GM10266 (cell line): ENCODE data around the gene THOC7.

Experiments used
- DNase-seq: peaks from one replicate; pipeline ENCODE4 v3.0.0; 2012; ENCODE audit errors: extremely low spot score
- TF ChIP-seq, protein P1 (sequence below): IDR thresholded peaks from 2 replicates; pipeline ENCODE4 v1.5.1; 2012; ENCODE audit warnings: mild to moderate bottlenecking, low read depth; ENCODE audit not compliant: control insufficient read depth, insufficient read depth; ENCODE audit errors: missing control alignments

Gene THOC7

GRCh38 chr3:63817225-63817624 is 46.4 kb downstream of the THOC7 start:
- no peak for DNase-seq
- TF ChIP-seq, protein P1, sequence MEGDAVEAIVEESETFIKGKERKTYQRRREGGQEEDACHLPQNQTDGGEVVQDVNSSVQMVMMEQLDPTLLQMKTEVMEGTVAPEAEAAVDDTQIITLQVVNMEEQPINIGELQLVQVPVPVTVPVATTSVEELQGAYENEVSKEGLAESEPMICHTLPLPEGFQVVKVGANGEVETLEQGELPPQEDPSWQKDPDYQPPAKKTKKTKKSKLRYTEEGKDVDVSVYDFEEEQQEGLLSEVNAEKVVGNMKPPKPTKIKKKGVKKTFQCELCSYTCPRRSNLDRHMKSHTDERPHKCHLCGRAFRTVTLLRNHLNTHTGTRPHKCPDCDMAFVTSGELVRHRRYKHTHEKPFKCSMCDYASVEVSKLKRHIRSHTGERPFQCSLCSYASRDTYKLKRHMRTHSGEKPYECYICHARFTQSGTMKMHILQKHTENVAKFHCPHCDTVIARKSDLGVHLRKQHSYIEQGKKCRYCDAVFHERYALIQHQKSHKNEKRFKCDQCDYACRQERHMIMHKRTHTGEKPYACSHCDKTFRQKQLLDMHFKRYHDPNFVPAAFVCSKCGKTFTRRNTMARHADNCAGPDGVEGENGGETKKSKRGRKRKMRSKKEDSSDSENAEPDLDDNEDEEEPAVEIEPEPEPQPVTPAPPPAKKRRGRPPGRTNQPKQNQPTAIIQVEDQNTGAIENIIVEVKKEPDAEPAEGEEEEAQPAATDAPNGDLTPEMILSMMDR = no peak

DNA sequence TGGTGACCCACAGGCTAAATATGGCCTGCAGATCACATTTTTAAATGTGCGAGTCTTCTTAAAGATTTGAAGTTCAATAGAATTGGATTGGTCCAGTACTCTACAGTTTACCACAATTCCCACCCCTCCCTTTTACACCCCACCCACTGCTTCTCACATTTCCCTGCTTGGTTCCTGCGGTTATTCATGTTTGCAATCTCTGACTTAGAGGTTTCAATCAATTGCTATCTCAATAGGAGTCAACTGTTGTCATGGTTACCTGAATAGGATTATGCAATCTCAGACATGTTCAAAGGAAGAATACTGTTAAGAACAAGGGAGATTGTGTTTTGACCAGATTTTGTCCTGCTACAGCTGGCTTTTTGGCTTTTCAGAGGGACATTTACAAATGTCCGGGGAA is 49.4 kb downstream of the THOC7 start:
- TF ChIP-seq, protein P1 = no peak
- no peak for DNase-seq

- TF ChIP-seq, protein P1 = no peak
- DNase-seq = no peak
These were observed 54.0 kb downstream of the THOC7 start for GRCh38 chr3:63809607-63810006.

DNA sequence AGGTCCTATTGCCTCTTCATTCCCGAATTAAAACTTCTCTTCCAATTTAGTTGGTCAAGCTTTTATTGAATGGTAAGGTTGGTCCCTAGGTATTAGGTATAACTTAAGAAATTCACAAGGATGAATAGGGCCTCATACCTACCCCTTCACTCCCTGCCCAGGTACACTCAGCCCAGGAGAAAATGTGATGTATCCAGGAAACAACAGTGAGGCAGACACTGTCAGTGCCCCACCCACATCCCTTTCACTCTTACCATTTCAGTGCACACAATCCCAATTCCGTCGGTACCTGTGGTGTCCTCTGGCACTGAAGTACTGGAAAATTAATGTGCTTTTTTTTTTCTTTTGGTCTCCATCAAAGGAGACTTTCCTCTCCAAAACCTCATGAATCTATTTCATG is 55.0 kb downstream of the THOC7 start:
- no peak for DNase-seq

DNA sequence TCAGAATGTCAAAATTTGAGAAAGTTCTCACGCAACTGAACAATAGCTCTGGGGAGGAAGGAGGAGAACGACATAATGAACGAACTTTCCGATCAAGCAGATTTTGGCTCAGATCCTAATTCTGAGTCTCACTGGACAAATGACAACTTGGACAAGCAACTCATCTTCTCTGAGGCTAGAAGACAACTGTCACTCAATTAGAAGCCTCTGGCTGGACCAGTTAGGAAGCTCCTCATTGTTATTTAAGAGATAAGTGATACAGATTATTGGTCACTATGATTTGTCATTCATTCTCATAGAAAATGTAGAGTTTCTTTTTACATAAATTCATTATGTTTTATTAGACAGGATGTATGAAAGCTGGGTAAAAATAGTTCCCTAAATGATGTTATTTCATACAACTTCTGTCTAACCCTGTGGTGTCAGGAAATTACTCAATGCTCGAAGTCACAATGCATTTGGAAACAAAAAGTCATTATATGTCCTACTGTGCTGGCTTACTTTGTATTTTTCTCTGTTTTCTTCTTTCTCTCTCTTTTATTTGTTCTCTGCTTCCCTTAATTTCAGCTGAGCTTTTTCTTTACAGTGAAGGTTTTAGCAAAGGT is 55.5 kb downstream of the THOC7 start:
- no peak for DNase-seq
- TF ChIP-seq, protein P1 = no peak

More for the DNA sequence above, 55.0 kb downstream of the THOC7 start:
- TF ChIP-seq, protein P1 = no peak

DNA sequence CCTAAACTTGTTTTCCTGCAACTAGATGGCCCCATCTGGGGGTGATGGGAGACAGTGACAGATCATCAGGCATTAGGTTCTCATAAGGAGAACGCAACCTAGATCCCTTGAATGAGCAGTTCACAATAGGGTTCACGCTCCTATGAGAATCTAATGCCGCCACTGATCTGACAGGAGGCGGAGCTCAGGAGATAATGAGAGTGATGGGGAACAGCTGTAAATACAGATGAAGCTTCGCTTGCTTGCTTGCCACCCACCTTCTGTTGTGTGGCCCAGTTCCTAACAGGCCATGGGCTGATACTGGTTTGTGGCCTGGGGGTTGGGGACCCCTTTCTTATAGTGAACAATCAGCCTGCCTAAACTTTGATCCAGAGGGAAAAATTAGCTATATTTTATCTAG is 59.7 kb downstream of the THOC7 start:
- TF ChIP-seq, protein P1 = no peak
- no peak for DNase-seq

GRCh38 chr3:63800097-63800496 is 63.5 kb downstream of the THOC7 start:
- TF ChIP-seq, protein P1 = no peak
- no peak for DNase-seq
